Measurements from ENCODE around the gene KLHL15.

KLHL15 gene

DNA sequence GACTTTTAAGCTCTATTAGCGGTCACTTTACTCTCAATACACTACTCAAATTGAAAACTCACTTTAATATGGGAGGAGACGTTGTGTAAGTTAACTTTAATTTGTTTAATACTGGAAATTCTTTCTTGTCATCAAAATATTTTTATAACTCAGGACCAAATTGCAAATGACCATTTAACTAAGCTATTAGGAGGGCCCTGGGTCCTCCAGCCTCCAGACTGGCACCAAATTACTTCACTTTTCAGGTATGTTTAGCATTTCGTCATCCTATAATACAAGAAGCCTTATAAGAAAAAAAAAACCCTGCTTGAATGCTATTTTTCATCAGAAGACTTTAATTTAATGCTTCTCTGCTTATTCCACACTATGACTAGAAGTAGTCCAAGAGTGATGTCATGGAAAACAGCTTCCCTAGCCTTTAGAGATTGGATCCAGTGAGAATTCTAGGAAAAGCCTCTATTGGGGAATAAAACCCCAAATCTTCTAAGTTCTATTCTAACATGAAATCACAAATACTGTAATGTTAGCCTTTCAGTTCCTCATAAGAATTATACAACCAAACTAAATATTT lies 6.6 kb downstream of the KLHL15 start:
- no peak for TF ChIP-seq MAX (IDR thresholded peaks at IDR 0.05)
- TF ChIP-seq NFIC (IDR thresholded peaks at IDR 0.05) = no peak
- no peak for TF ChIP-seq TAF1 (IDR thresholded peaks at IDR 0.05; ENCODE audit: low read depth)
- TF ChIP-seq EP300 (IDR thresholded peaks at IDR 0.05; ENCODE audit: borderline replicate concordance) = no peak
- no peak for TF ChIP-seq YY1 (IDR thresholded peaks at IDR 0.05; ENCODE audit: low read depth)
- TF ChIP-seq CREB1 (IDR thresholded peaks at IDR 0.05; ENCODE audit: low read depth) = no peak
- TF ChIP-seq EGR1 (IDR thresholded peaks at IDR 0.05) = no peak
- TF ChIP-seq TEAD4 (IDR thresholded peaks at IDR 0.05) = no peak
- TF ChIP-seq, protein P1, sequence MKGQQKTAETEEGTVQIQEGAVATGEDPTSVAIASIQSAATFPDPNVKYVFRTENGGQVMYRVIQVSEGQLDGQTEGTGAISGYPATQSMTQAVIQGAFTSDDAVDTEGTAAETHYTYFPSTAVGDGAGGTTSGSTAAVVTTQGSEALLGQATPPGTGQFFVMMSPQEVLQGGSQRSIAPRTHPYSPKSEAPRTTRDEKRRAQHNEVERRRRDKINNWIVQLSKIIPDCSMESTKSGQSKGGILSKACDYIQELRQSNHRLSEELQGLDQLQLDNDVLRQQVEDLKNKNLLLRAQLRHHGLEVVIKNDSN (IDR thresholded peaks at IDR 0.05) = no peak
- no peak for TF ChIP-seq RAD21 (IDR thresholded peaks at IDR 0.05; ENCODE audit: low read depth)
- TF ChIP-seq, protein P2, sequence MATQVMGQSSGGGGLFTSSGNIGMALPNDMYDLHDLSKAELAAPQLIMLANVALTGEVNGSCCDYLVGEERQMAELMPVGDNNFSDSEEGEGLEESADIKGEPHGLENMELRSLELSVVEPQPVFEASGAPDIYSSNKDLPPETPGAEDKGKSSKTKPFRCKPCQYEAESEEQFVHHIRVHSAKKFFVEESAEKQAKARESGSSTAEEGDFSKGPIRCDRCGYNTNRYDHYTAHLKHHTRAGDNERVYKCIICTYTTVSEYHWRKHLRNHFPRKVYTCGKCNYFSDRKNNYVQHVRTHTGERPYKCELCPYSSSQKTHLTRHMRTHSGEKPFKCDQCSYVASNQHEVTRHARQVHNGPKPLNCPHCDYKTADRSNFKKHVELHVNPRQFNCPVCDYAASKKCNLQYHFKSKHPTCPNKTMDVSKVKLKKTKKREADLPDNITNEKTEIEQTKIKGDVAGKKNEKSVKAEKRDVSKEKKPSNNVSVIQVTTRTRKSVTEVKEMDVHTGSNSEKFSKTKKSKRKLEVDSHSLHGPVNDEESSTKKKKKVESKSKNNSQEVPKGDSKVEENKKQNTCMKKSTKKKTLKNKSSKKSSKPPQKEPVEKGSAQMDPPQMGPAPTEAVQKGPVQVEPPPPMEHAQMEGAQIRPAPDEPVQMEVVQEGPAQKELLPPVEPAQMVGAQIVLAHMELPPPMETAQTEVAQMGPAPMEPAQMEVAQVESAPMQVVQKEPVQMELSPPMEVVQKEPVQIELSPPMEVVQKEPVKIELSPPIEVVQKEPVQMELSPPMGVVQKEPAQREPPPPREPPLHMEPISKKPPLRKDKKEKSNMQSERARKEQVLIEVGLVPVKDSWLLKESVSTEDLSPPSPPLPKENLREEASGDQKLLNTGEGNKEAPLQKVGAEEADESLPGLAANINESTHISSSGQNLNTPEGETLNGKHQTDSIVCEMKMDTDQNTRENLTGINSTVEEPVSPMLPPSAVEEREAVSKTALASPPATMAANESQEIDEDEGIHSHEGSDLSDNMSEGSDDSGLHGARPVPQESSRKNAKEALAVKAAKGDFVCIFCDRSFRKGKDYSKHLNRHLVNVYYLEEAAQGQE (IDR thresholded peaks at IDR 0.05; ENCODE audit: low read depth) = no peak
- no peak for TF ChIP-seq ZBTB7A (IDR thresholded peaks at IDR 0.05; ENCODE audit: low read depth)
- no peak for TF ChIP-seq FOXM1 (IDR thresholded peaks at IDR 0.05; ENCODE audit: borderline replicate concordance, low read depth)

DNA sequence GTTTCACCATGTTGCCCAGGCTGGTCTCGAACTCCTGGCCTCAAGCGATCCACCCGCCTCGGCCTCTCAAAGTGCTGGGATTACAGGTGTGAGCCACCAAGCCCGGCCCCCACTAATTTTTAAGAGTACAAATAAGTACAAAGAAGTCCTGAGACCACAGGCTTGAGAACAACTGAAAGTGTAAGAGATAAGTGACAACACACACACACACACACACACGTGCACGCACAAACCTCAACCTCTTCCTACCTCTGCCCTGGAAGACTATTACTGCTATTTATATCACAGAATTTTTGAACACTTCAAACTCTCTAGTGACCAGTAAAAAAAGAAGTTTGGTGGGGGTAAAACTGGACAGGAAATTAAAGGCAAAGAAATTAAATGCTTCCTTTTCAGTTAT lies 7.5 kb downstream of the KLHL15 start:
- TF ChIP-seq EP300 (IDR thresholded peaks at IDR 0.05; ENCODE audit: borderline replicate concordance) = no peak
- TF ChIP-seq NFIC (IDR thresholded peaks at IDR 0.05) = no peak
- no peak for TF ChIP-seq TCF12 (IDR thresholded peaks at IDR 0.05; ENCODE audit: low read depth)
- TF ChIP-seq CEBPB (IDR thresholded peaks at IDR 0.05) = no peak

GRCh38 chrX:24018809-24019208 lies 8.2 kb downstream of the KLHL15 start:
- TF ChIP-seq TEAD4 (IDR thresholded peaks at IDR 0.05) = no peak
- TF ChIP-seq, protein P2 (IDR thresholded peaks at IDR 0.05; ENCODE audit: low read depth) = no peak

DNA sequence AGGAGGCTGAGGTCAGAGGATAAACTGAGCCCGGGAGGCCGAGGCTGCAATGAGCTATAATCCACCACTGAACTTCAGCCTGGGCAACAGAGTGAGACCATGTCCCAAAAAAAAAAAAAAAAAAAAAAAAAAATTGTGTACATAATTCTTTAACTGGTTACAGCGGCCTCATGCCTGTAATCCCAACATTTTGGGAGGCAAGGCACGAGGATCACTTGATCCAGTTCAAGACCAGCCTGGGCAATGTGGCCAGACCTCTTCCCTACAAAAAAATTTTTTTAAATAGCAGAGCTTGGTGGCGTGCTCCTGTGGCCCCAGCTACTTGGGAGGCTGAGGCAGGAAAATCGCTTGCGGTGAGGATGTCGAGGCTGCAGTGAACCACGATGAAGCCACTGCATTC lies 9.3 kb downstream of the KLHL15 start:
- TF ChIP-seq NFIC (IDR thresholded peaks at IDR 0.05) (no peak), RAD21 (IDR thresholded peaks at IDR 0.05; ENCODE audit: low read depth) (no peak), CREB1 (IDR thresholded peaks at IDR 0.05; ENCODE audit: low read depth) (no peak), TEAD4 (IDR thresholded peaks at IDR 0.05) (no peak), EP300 (IDR thresholded peaks at IDR 0.05; ENCODE audit: borderline replicate concordance) (no peak), ZBTB7A (IDR thresholded peaks at IDR 0.05; ENCODE audit: low read depth) (no peak), TCF12 (IDR thresholded peaks at IDR 0.05; ENCODE audit: low read depth) (no peak), EGR1 (IDR thresholded peaks at IDR 0.05) (no peak), CEBPB (IDR thresholded peaks at IDR 0.05) (no peak), MAX (IDR thresholded peaks at IDR 0.05) (no peak)

DNA sequence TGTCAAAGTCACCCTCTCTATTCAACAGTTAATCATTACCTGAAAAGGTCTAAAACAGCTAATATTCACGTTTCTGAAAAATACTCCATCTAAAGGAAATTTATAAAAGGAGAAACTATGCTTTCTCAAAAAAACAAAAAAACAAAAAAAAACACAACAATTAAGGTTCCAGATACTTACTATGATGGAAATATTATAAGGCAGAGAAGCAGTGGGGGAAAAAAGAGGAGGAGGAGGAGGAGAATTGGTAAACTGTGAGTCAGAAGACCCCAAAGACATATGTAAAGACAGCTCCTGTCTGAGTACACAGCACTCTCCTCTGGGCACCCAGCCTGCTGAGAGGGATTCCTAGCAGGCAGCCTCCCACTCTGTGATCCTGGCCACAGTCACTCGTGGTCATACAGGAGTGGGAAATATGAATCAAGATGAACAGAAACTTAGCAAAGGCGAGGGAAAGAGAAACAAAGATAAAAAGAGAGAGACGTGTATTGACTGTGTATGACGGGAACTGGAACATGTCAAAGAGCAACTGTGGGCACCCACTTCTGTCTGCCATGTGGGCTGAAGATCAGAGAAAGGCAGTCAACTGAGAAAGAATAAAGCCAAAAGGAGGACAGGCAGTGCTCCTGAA lies 12.5 kb downstream of the KLHL15 start:
- TF ChIP-seq, protein P2 (IDR thresholded peaks at IDR 0.05; ENCODE audit: low read depth) = no peak
- no peak for TF ChIP-seq NFIC (IDR thresholded peaks at IDR 0.05)
- no peak for TF ChIP-seq TCF12 (IDR thresholded peaks at IDR 0.05; ENCODE audit: low read depth)
- no peak for TF ChIP-seq RAD21 (IDR thresholded peaks at IDR 0.05; ENCODE audit: low read depth)
- no peak for TF ChIP-seq EGR1 (IDR thresholded peaks at IDR 0.05)
- no peak for TF ChIP-seq EP300 (IDR thresholded peaks at IDR 0.05; ENCODE audit: borderline replicate concordance)
- TF ChIP-seq CREB1 (IDR thresholded peaks at IDR 0.05; ENCODE audit: low read depth) = no peak
- no peak for TF ChIP-seq FOXM1 (IDR thresholded peaks at IDR 0.05; ENCODE audit: borderline replicate concordance, low read depth)
- TF ChIP-seq MAX (IDR thresholded peaks at IDR 0.05) = no peak
- TF ChIP-seq TAF1 (IDR thresholded peaks at IDR 0.05; ENCODE audit: low read depth) = no peak
- TF ChIP-seq CEBPB (IDR thresholded peaks at IDR 0.05) = no peak
- no peak for TF ChIP-seq YY1 (IDR thresholded peaks at IDR 0.05; ENCODE audit: low read depth)
- TF ChIP-seq ZBTB7A (IDR thresholded peaks at IDR 0.05; ENCODE audit: low read depth) = no peak
- no peak for TF ChIP-seq TEAD4 (IDR thresholded peaks at IDR 0.05)
